ENCODE measurements around the gene PLPPR5. TPM values are rescaled to one million over a fixed set of nuclear protein-coding genes. Genes with fewer than 3 reads are reported as not detected.

Gene PLPPR5
- total and polyA plus RNA-seq, 9 of the 15 experiments (the other 6 are each of a cell fraction or from before 2014, with no cell fraction given) = not detected

- H3K27me3 ChIP-seq (ENCODE audit: control insufficient read depth in 2 of 2, insufficient read depth in 2 of 2, low read length in 2 of 2) = no peaks in the 10 kb centered on the region
- no peaks in the 10 kb centered on the region for H3K9me1 ChIP-seq (ENCODE audit: control insufficient read depth, insufficient read depth, low read length)
- no peak overlapping the region for H3K27ac ChIP-seq (ENCODE audit: extremely low read depth, low read depth, low read length)
- FAIRE-seq (no peak), DNase-seq (ENCODE audit: extremely low read depth in 1 of 4, low spot score in 3 of 4) (no peak), ATAC-seq (no peak)
- no peaks in the 10 kb centered on the region; the same call in 1 of the 2 replicates for H3K9me3 ChIP-seq (replicated peaks; ENCODE audit: control insufficient read depth, insufficient read depth, low read depth, low read length)
- WGBS (ENCODE audit: insufficient coverage, low coverage, missing lambda C conversion rate) = 0% methylated on average over 4 of the region's 4 CpGs
- intact Hi-C loops (cut with micrococcal nuclease) = no loop called here
- in situ Hi-C loops (cut with MboI) = no loop called here
- H3K4me1 ChIP-seq (replicated peaks in 1 of 2; ENCODE audit: control insufficient read depth in 2 of 2, insufficient read depth in 2 of 2, low read length in 2 of 2) = no peaks in the 10 kb centered on the region
- H3K79me2 ChIP-seq (ENCODE audit: control insufficient read depth, insufficient read depth, low read length) = no peaks in the 10 kb centered on the region
- POLR2A ChIA-PET = no interaction called here
- no peaks in the 10 kb centered on the region for H4K20me1 ChIP-seq (replicated peaks; ENCODE audit: control insufficient read depth, insufficient read depth, low read length)
- CTCF ChIA-PET (ENCODE audit: low intra/inter-chr PET ratio) = no interaction called here
- no TSS peak for BruUV-seq (replicated peaks)
- H3K4me3 ChIP-seq = no peak overlapping the region
- H3K9ac ChIP-seq (ENCODE audit: insufficient read depth in 1 of 2, low read depth in 2 of 2, low read length in 2 of 2) = no peak overlapping the region
- no peak overlapping the region for H3K4me2 ChIP-seq (ENCODE audit: insufficient read depth, low read length)
- H3K36me3 ChIP-seq (ENCODE audit: control insufficient read depth, insufficient read depth, low read length) = no peaks in the 10 kb centered on the region
- H2AFZ ChIP-seq (ENCODE audit: low read depth, low read length) = no peak overlapping the region
- TF ChIP-seq NUFIP1 (IDR thresholded peaks at IDR 0.05; ENCODE audit: partially characterized antibody) = no peak
- no peak for TF ChIP-seq RAD21 (CRISPR knock-in tag; conservative IDR thresholded peaks at IDR 0.05 in 1 of 2, IDR thresholded peaks at IDR 0.05 in 1 of 2)
- no peak for TF ChIP-seq SETDB1 (IDR thresholded peaks at IDR 0.05; ENCODE audit: low read length)
- no peak for TF ChIP-seq FOXK1 (CRISPR knock-in tag; IDR thresholded peaks at IDR 0.05; ENCODE audit: borderline replicate concordance)
- TF ChIP-seq PRMT5 (CRISPR knock-in tag; IDR thresholded peaks at IDR 0.05) = no peak
- no peak for TF ChIP-seq HDAC3 (IDR thresholded peaks at IDR 0.05; ENCODE audit: borderline replicate concordance, partially characterized antibody)
- TF ChIP-seq ZNF280B (CRISPR knock-in tag; IDR thresholded peaks at IDR 0.05) = no peak
- TF ChIP-seq PML (IDR thresholded peaks at IDR 0.05; ENCODE audit: low read length) = no peak
- TF ChIP-seq E2F6 (IDR thresholded peaks at IDR 0.05; ENCODE audit: borderline replicate concordance in 1 of 2, extremely low read depth in 1 of 2, insufficient read depth in 1 of 2, insufficient read length in 1 of 2, low read depth in 1 of 2, low read length in 1 of 2, poor library complexity in 1 of 2, severe bottlenecking in 1 of 2) = no peak
- TF ChIP-seq TFE3 (CRISPR knock-in tag; IDR thresholded peaks at IDR 0.05) = no peak
- no peak for TF ChIP-seq TRIM25 (IDR thresholded peaks at IDR 0.05; ENCODE audit: borderline replicate concordance)
Observed at GRCh38 chr1:98854137-98854536, 150.5 kb downstream of the PLPPR5 start.
